K562 (cell line): ENCODE results near the gene MKNK1.

Source experiments
- CBX3 ChIP-seq, 2 experiments: IDR thresholded peaks; 1 replicate in 1 of 2; 2 replicates in 1 of 2; pipeline ENCODE4 v1.6.1; 2012; ENCODE audit warnings: inconsistent platforms in 2 of 2, low read length in 2 of 2, borderline replicate concordance in 1 of 2, control low read depth in 1 of 2
- CHD2 ChIP-seq: IDR thresholded peaks from 2 replicates; pipeline ENCODE4 v1.6.1; 2011; ENCODE audit warnings: low read depth, low read length
- FOSL1 ChIP-seq: fragments of 200-800 bp; sonication (Bioruptor generic); conservative IDR thresholded peaks from 2 replicates; pipeline ENCODE4 v1.6.1; 2016; ENCODE audit warnings: missing genetic modification characterization, missing compliant biosample characterization
- KLF1 ChIP-seq: fragments of 450-650 bp; IDR thresholded peaks from 2 replicates; pipeline ENCODE4 v1.6.1; 2016; ENCODE audit warnings: missing genetic modification characterization, missing compliant biosample characterization
- NCOA6 ChIP-seq: fragments of 450-650 bp; IDR thresholded peaks from 2 replicates; pipeline ENCODE4 v1.6.1; 2017; ENCODE audit warnings: mild to moderate bottlenecking
- PCBP2 ChIP-seq: fragments of 200-400 bp; formaldehyde crosslinking; IDR thresholded peaks from 2 replicates; pipeline ENCODE4 v1.6.1; 2018; ENCODE audit warnings: low read length, low read depth, mild to moderate bottlenecking, moderate library complexity; ENCODE audit not compliant: poor library complexity, severe bottlenecking
- SRSF9 ChIP-seq: fragments of 200-400 bp; formaldehyde crosslinking; IDR thresholded peaks from 2 replicates; pipeline ENCODE4 v1.6.1; 2017; ENCODE audit warnings: low read depth, low read length, borderline replicate concordance
- TEAD4 ChIP-seq, 2 experiments: sonication (generic) in 1 of 2; formaldehyde crosslinking in 1 of 2; IDR thresholded peaks; 2 replicates each; pipeline versions ENCODE4 v1.6.1 to v1.8.0; 2012 to 2022; ENCODE audit warnings: borderline replicate concordance in 1 of 2, inconsistent platforms in 1 of 2, low read length in 1 of 2, mild to moderate bottlenecking in 1 of 2, missing genetic modification reagents in 1 of 2
- ZBTB8A ChIP-seq: fragments of 450-650 bp; IDR thresholded peaks from 2 replicates; pipeline ENCODE4 v1.6.1; 2018; ENCODE audit warnings: mild to moderate bottlenecking, moderate library complexity; ENCODE audit not compliant: partially characterized antibody
- ZNF174 ChIP-seq: fragments of 250-450 bp; sonication (Bioruptor Pico); IDR thresholded peaks from 2 replicates; pipeline ENCODE4 v1.4.0; 2020; ENCODE audit warnings: mild to moderate bottlenecking
- ZNF316 ChIP-seq: fragments of 450-650 bp; IDR thresholded peaks from 2 replicates; pipeline ENCODE4 v1.6.1; 2016
- TF ChIP-seq, protein P1 (sequence below): fragments of 250-450 bp; sonication (Bioruptor Pico); IDR thresholded peaks from 2 replicates; pipeline ENCODE4 v1.8.0; 2022; ENCODE audit warnings: moderate library complexity, mild to moderate bottlenecking, inconsistent platforms
- TF ChIP-seq, protein P2 (sequence below): fragments of 250-450 bp; sonication (Bioruptor Pico); IDR thresholded peaks from 2 replicates; pipeline ENCODE4 v1.8.0; 2021; ENCODE audit warnings: moderate library complexity, mild to moderate bottlenecking, inconsistent platforms
- TF ChIP-seq, protein P3 (sequence below): sonication (generic); formaldehyde crosslinking; IDR thresholded peaks from 2 replicates; pipeline ENCODE4 v1.8.1; 2022; ENCODE audit warnings: missing genetic modification reagents

DNA sequence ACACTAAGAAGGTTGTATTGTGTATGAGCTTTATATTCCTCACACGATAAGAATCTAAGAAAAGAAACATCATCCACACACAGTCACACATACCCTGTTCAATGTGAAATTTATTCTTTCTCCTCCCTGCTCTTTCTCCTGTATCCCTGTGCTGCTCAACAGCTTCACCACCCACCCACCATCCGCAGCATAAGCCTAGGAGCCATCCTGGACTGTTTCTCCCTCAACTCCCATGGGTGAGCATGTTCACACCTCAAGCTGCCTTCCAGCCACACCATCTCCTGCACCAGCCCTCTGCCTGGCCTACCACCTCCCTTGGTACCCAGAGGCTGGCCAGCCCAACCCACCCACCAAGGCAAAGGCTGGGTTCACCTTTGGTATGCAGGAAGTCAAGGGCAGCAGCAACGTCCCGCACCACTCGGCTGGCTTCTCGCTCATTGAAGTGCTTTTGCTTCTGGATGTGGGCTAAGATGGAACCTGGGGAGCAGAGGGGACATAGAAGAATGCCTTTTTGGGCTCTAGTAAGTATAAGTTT lies 32.3 kb downstream of the MKNK1 start:
- TF ChIP-seq ZNF316 (no peak), NCOA6 (no peak), PCBP2 (no peak), CHD2 (no peak), TEAD4 (IDR thresholded peaks at IDR 0.05; ENCODE audit: low read length) (no peak), TEAD4 (CRISPR knock-in tag; IDR thresholded peaks at IDR 0.05; ENCODE audit: borderline replicate concordance) (no peak), SRSF9 (no peak), FOSL1 (tag) (no peak), KLF1 (tag) (no peak), ZBTB8A (no peak), ZNF174 (no peak), CBX3 (IDR thresholded peaks at IDR 0.05; ENCODE audit: borderline replicate concordance in 1 of 2, low read length in 2 of 2) (no peak)
- TF ChIP-seq, protein P1, sequence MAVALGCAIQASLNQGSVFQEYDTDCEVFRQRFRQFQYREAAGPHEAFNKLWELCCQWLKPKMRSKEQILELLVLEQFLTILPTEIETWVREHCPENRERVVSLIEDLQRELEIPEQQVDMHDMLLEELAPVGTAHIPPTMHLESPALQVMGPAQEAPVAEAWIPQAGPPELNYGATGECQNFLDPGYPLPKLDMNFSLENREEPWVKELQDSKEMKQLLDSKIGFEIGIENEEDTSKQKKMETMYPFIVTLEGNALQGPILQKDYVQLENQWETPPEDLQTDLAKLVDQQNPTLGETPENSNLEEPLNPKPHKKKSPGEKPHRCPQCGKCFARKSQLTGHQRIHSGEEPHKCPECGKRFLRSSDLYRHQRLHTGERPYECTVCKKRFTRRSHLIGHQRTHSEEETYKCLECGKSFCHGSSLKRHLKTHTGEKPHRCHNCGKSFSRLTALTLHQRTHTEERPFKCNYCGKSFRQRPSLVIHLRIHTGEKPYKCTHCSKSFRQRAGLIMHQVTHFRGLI (CRISPR knock-in tag), result no peak
- TF ChIP-seq, protein P2, sequence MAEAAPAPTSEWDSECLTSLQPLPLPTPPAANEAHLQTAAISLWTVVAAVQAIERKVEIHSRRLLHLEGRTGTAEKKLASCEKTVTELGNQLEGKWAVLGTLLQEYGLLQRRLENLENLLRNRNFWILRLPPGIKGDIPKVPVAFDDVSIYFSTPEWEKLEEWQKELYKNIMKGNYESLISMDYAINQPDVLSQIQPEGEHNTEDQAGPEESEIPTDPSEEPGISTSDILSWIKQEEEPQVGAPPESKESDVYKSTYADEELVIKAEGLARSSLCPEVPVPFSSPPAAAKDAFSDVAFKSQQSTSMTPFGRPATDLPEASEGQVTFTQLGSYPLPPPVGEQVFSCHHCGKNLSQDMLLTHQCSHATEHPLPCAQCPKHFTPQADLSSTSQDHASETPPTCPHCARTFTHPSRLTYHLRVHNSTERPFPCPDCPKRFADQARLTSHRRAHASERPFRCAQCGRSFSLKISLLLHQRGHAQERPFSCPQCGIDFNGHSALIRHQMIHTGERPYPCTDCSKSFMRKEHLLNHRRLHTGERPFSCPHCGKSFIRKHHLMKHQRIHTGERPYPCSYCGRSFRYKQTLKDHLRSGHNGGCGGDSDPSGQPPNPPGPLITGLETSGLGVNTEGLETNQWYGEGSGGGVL (CRISPR knock-in tag), result no peak
- TF ChIP-seq, protein P3, sequence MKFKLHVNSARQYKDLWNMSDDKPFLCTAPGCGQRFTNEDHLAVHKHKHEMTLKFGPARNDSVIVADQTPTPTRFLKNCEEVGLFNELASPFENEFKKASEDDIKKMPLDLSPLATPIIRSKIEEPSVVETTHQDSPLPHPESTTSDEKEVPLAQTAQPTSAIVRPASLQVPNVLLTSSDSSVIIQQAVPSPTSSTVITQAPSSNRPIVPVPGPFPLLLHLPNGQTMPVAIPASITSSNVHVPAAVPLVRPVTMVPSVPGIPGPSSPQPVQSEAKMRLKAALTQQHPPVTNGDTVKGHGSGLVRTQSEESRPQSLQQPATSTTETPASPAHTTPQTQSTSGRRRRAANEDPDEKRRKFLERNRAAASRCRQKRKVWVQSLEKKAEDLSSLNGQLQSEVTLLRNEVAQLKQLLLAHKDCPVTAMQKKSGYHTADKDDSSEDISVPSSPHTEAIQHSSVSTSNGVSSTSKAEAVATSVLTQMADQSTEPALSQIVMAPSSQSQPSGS, result no peak
